Measurements from ENCODE around the gene PCIF1.

DNA sequence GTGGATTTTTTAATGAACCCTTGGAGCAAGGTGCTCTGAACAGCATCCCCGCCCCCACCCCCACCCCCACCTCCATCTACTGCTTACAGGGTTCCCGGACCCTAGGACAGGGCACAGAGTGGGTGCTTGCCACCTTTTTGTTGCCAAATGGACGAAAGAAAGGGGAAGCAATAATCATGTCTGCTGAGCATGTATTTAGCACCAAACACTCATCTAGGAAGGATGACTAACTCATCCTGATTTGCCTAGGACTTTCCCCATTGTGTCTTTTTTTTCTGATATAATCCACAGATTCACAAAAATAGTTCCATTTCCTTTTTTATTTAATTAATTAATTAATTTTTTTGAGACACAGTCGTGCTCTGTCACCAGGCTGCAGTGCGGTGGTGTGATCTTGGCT is 21.4 kb upstream of the PCIF1 start:
- TF ChIP-seq, protein P1, sequence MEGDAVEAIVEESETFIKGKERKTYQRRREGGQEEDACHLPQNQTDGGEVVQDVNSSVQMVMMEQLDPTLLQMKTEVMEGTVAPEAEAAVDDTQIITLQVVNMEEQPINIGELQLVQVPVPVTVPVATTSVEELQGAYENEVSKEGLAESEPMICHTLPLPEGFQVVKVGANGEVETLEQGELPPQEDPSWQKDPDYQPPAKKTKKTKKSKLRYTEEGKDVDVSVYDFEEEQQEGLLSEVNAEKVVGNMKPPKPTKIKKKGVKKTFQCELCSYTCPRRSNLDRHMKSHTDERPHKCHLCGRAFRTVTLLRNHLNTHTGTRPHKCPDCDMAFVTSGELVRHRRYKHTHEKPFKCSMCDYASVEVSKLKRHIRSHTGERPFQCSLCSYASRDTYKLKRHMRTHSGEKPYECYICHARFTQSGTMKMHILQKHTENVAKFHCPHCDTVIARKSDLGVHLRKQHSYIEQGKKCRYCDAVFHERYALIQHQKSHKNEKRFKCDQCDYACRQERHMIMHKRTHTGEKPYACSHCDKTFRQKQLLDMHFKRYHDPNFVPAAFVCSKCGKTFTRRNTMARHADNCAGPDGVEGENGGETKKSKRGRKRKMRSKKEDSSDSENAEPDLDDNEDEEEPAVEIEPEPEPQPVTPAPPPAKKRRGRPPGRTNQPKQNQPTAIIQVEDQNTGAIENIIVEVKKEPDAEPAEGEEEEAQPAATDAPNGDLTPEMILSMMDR (IDR thresholded peaks at IDR 0.05 in 8 of 11, conservative IDR thresholded peaks at IDR 0.05 in 3 of 11), result no peak
- TF ChIP-seq POLR2AphosphoS5 (IDR thresholded peaks at IDR 0.05) (no peak), POLR2A (IDR thresholded peaks at IDR 0.05) (no peak)

All from spleen (tissue), 7 donors.